ENCODE results near the gene EDN1. TPM values are rescaled to one million over a fixed set of nuclear protein-coding genes. Genes with fewer than 3 reads are reported as not detected.

EDN1 gene
- under 1 TPM in 2 of 3 donors, not detected in 1; 0.24 to 0.25 TPM for total RNA-seq

GRCh38 chr6:12289933-12290820 lies at the start of gene EDN1:
Gene EDN1, plus strand, starts transcription at chr6:12290361. Its CDS starts 269 bp downstream, at chr6:12290630.
- H3K4me3 Mint-ChIP-seq: peak within 1 kb of the TSS; percentile 86
- H3K27me3 Mint-ChIP-seq (ENCODE audit: low read depth): peaks cover 41% of the 10 kb centered on the region
- ATAC-seq: peak; percentile 91 to 93
- no peaks in the 10 kb centered on the region for H3K36me3 Mint-ChIP-seq (ENCODE audit: insufficient read depth)
- H3K4me1 Mint-ChIP-seq (ENCODE audit: low read depth): peaks cover 18% of the 10 kb centered on the region
- DNase-seq: peak; percentile 33
- H3K9me3 Mint-ChIP-seq: no peaks in the 10 kb centered on the region

DNA sequence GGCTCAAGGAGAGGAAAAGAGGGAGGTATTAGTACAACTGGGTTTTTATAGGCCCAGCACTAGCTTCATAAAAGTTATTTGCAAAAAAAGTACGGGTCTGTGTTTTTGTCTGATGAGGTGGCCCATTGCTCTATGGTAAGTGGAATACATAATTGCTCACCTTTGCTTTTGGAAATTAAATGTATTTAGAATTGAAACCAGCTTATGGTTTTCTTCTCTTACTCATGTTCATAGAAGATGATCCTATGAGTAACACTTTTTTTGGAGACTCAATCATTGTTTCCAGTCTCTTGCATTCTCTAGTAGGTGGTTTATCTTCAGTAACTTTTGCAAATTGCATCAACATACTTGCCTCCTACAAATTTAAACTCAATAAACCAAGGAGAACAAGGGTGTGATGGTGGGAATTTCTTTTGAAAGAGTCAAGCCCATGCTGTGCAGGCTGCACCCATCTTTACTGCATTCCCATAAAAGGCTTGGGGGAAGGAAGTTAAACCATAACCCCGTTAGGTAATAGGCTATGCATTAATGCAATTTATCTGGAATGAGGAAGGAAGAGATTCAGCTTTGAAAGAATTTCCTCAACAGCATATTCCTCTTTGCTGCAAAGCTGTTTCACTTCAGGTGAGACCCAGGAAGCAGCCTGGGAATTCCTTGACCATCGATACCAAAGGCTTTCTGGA lies 48.5 kb upstream of the EDN1 start:
- ATAC-seq (peak; percentile 91 to 95), DNase-seq (no peak)
- peaks cover 18% of the 10 kb centered on the region for H3K4me1 Mint-ChIP-seq (ENCODE audit: low read depth)
- H3K27me3 Mint-ChIP-seq (ENCODE audit: low read depth): peaks cover 3% of the 10 kb centered on the region
- H3K36me3 Mint-ChIP-seq (ENCODE audit: insufficient read depth): no peaks in the 10 kb centered on the region
- no peaks in the 10 kb centered on the region for H3K9me3 Mint-ChIP-seq
- no peak overlapping the region for H3K4me3 Mint-ChIP-seq

DNA sequence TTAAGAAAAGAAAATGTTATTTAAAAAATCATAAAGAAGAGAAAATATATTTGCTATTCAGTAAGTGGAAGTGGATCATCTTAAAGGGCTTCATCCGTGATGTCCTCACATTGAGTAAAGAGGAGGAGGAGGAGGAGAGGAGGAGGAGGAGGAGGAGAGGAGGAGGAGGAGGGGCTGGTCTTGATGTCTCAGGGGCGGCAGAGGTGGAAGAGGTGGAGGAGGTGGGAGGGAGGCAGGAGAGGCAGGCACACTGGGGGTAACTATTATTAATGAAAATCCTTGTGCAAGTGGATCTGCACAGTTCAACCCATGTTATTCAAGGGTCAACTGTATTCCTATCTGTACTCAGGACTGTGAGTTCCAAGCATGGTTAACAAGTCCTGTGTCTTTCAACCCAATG lies 47.0 kb upstream of the EDN1 start:
- H3K27me3 Mint-ChIP-seq (ENCODE audit: low read depth): peaks cover 7% of the 10 kb centered on the region
- no peaks in the 10 kb centered on the region for H3K9me3 Mint-ChIP-seq
- ATAC-seq (no peak), DNase-seq (no peak)
- no peaks in the 10 kb centered on the region for H3K36me3 Mint-ChIP-seq (ENCODE audit: insufficient read depth)
- no peak overlapping the region for H3K4me3 Mint-ChIP-seq
- peaks cover 17% of the 10 kb centered on the region for H3K4me1 Mint-ChIP-seq (ENCODE audit: low read depth)

DNA sequence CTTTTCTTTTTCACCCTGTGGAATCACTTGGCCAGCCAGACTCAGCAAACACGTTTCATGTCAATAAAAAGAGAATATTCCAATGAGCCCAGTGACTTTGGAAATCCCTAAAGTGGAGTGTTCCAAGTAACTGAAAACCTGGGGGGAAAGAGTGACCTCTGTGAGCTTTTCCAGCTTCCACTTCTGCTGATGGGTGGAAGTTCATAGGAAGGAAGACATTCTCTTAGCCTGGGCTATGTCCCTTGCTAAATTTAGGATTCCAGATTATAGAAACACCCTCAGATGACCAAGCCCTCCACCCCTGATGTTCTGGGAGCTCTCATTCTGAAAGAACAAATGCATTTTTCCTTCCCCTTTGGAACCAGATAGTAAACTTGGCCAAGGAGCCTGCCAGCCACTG lies 44.8 kb upstream of the EDN1 start:
- no peak overlapping the region for H3K4me3 Mint-ChIP-seq
- peaks cover 13% of the 10 kb centered on the region for H3K4me1 Mint-ChIP-seq (ENCODE audit: low read depth)
- H3K9me3 Mint-ChIP-seq: no peaks in the 10 kb centered on the region
- peaks cover 10% of the 10 kb centered on the region for H3K27me3 Mint-ChIP-seq (ENCODE audit: low read depth)
- no peaks in the 10 kb centered on the region for H3K36me3 Mint-ChIP-seq (ENCODE audit: insufficient read depth)
- no peak for DNase-seq
- no peak for ATAC-seq

DNA sequence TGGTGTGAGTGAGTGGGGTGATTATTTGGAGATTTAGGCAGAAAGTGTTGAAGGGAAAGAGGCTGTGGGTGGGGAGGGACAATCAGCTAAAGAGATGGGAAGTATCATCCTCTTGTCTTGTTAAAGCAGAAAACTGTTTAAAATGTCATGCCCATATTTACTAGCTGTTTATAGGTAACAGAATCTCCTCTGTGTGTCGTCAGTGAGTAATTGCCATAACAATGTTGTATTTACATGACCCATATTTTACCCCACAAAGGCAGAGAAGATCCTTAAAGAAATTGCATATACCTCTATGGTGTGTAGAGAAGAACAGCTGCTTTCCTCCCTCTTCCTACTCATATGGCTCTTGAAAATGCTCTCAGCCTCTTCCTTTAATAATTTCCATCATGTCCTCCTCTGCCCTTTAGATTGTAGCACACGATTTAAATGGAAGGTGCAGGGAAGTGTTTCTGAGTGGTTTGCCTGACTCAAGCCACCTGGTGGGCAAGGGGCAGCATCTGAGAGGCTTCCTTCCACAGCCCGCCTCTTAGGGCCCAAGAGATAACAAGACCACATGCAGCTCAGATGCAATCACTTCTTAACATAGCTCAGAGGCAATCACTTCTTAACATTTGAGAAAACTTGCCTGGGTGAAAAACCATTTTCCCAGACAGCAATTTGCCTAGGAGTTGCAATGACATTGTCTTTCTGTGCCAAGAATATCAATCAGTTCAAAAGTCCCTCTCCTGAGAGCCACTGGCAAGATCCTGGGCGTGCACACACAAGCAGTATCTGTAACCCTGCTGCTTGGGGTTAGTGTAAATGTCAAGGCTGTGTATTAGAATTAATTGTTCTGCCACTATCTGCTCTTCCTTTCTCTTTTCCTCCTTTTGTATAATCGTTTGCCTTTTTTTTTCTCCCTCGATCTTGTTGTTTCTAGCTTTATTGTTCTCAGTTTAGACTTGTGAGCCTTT lies 44.1 kb upstream of the EDN1 start:
- Mint-ChIP-seq H3K4me3 (no peak overlapping the region), H3K36me3 (ENCODE audit: insufficient read depth) (no peaks in the 10 kb centered on the region)

DNA sequence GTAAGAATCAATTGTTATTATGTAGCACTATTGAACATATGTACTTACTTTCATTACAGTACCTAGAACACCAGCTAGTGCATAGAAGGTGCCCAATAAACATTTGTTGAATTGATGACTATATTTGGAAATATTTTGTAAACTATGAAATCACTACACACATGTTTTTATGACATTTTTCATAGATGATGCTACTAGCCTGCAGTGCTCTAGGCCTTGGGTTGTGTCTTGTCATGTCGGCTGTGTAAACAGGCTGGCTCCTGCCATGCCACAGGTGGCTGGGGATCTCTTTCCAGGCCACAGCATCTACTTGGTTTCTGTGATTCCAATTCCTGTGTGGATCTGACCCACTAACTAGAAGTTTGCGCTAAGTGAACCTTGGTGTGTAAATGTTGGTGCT lies 43.3 kb upstream of the EDN1 start:
- no peak for ATAC-seq
- H3K4me3 Mint-ChIP-seq: no peak overlapping the region
- no peak for DNase-seq
- no peaks in the 10 kb centered on the region for H3K36me3 Mint-ChIP-seq (ENCODE audit: insufficient read depth)
- H3K4me1 Mint-ChIP-seq (ENCODE audit: low read depth): peaks cover 2% of the 10 kb centered on the region
- H3K9me3 Mint-ChIP-seq: no peaks in the 10 kb centered on the region
- H3K27me3 Mint-ChIP-seq (ENCODE audit: low read depth): peaks cover 15% of the 10 kb centered on the region

More for the DNA sequence above, 44.1 kb upstream of the EDN1 start:
- H3K9me3 Mint-ChIP-seq: no peaks in the 10 kb centered on the region
- peaks cover 10% of the 10 kb centered on the region for H3K4me1 Mint-ChIP-seq (ENCODE audit: low read depth)
- ATAC-seq (no peak), DNase-seq (no peak)
- H3K27me3 Mint-ChIP-seq (ENCODE audit: low read depth): peaks cover 10% of the 10 kb centered on the region

DNA sequence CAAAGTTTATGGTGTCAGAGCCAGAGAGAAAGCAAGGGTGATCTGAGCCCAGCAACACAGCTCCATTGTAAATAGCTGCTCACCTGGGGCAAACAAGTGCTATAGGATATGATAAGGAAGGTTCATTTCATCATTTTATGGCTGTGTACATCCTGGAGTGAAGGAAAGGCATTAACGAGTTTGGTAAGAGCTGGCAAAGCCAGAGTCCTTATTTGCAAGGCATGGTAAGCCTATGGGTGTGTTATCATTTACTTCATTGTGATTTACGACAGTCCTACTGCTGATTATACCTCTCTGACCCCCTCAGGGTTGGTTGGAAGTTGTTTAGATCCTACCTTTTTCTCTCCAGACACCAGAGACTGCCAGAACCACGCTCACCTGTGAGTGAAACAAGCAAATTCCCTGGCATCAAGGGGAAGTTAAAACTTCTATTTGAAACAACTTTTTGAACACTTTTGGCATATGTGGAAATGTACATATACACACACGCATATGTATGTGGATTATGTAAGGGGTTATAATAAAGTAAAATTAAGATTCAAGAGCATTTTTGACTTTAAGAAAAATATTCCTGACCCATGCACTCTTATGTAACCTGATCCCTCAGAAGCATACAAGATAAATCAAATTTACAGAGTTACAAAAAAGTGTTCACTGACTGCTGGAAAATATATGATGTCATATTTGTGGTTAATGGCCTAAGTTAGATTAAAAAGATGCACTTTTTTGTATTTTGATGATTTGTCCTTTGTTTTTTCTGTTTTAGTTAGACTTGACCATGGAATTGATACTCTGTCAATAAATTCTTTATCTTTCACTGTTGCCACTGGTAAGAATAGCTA lies 40.4 kb upstream of the EDN1 start:
- H3K4me3 Mint-ChIP-seq: no peak overlapping the region
- H3K9me3 Mint-ChIP-seq: no peaks in the 10 kb centered on the region
- no peaks in the 10 kb centered on the region for H3K36me3 Mint-ChIP-seq (ENCODE audit: insufficient read depth)
- ATAC-seq (no peak), DNase-seq (no peak)
- no peaks in the 10 kb centered on the region for H3K4me1 Mint-ChIP-seq (ENCODE audit: low read depth)
- peaks cover 22% of the 10 kb centered on the region for H3K27me3 Mint-ChIP-seq (ENCODE audit: low read depth)

- Mint-ChIP-seq H3K27me3 (ENCODE audit: low read depth) (peaks cover 26% of the 10 kb centered on the region), H3K4me3 (no peak overlapping the region), H3K4me1 (ENCODE audit: low read depth) (no peaks in the 10 kb centered on the region), H3K36me3 (ENCODE audit: insufficient read depth) (no peaks in the 10 kb centered on the region), H3K9me3 (no peaks in the 10 kb centered on the region)
- DNase-seq: no peak
- ATAC-seq: no peak
Observed at GRCh38 chr6:12250383-12250770, 39.8 kb upstream of the EDN1 start.

DNA sequence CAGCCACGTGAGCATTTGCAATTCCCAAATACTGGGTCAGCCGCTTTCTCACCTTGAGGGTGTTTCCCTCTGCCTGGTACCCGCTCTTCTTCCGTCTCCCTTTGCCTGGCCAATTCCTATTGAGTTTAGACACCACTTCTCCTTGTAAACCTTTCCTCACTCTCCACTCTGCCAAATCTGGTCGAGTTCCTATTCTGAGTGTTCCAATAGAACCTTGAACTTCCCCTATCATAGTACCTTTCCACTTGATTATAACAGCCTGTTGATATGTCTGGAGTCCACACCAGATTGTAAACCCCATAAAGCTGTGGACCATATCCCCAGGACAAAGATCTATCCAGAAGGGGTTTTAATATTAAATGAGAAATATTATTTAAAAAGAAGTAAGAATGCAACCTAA lies 36.0 kb upstream of the EDN1 start:
- no peak for DNase-seq
- no peak overlapping the region for H3K4me3 Mint-ChIP-seq
- H3K36me3 Mint-ChIP-seq (ENCODE audit: insufficient read depth): no peaks in the 10 kb centered on the region
- no peaks in the 10 kb centered on the region for H3K9me3 Mint-ChIP-seq
- H3K4me1 Mint-ChIP-seq (ENCODE audit: low read depth): no peaks in the 10 kb centered on the region
- peaks cover 24% of the 10 kb centered on the region for H3K27me3 Mint-ChIP-seq (ENCODE audit: low read depth)
- ATAC-seq: no peak

DNA sequence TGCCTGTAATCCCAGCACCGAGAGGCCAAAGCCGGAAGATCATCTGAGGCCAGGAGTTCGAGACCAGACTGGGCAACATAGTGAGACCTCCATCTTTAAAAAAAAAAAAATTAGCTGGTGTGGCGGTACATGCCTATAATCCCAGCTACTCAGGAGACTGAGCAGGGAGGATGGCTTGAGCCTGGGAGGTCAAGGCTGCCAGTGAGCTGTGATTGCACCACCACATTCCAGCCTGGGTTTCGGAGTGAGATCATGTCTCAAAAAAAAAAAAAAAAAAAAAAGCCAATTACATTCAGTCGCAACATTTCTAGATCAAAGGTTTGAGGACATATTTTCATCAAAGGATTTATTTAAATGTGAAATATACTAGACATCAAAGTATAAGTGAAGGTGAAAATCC lies 32.0 kb upstream of the EDN1 start:
- H3K36me3 Mint-ChIP-seq (ENCODE audit: insufficient read depth): no peaks in the 10 kb centered on the region
- no peak overlapping the region for H3K4me3 Mint-ChIP-seq
- peaks cover 14% of the 10 kb centered on the region for H3K27me3 Mint-ChIP-seq (ENCODE audit: low read depth)
- DNase-seq: no peak
- H3K9me3 Mint-ChIP-seq: no peaks in the 10 kb centered on the region
- H3K4me1 Mint-ChIP-seq (ENCODE audit: low read depth): no peaks in the 10 kb centered on the region
- ATAC-seq: no peak

DNA sequence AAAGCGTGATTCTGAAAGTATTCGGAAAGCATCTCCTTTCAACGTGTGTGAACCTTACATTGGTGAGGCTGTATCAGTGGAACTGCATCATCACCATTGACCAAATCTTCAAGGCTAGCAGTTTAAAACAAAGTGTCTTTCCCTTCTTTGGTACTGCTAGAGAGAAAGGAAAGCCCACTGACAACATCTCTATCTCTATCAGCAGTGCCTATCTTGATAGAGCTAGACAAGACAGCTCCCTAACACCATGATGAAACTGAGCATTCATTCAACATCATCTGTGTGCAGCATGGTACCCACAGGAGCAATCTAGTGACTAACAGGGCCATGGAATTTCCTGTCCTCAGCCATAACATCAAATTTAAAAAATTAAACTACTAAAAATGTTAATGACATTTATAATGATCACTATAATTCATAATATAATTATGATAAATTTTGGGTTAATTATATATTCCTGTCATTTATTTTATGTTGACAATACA lies 31.5 kb upstream of the EDN1 start:
- Mint-ChIP-seq H3K27me3 (ENCODE audit: low read depth) (peaks cover 12% of the 10 kb centered on the region), H3K36me3 (ENCODE audit: insufficient read depth) (no peaks in the 10 kb centered on the region), H3K4me1 (ENCODE audit: low read depth) (no peaks in the 10 kb centered on the region), H3K9me3 (no peaks in the 10 kb centered on the region), H3K4me3 (no peak overlapping the region)
- DNase-seq: no peak
- no peak for ATAC-seq

DNA sequence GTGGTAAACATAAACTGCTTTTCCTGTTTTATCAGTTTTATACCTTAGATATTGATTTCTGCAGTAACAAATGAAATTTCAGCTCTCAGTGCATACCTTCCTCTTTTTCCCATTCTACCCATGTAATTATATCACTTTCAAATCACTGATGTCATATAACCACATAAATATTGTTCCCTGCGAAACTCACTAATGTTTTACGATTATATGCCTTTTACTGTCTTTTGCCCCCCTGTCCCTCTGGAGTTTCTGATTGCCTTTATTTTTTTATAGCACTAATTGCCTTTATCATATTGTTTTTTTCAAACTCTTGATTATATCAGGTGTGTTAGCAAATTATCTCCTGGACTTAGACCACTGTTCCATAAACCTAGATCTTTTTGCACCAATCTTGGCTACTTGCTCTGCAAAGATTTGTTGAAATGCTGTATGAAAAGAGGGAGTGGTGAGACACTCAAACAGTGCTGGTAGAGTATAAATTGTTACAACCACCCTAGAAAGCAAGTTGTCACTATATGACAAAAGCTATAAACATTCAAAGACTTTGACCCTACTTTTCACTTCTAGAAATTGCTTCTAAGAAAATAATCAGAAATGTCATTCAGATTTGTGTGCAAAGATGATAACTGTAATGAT lies 29.6 kb upstream of the EDN1 start:
- H3K9me3 Mint-ChIP-seq: no peaks in the 10 kb centered on the region
- no peak overlapping the region for H3K4me3 Mint-ChIP-seq
- peaks cover 6% of the 10 kb centered on the region for H3K27me3 Mint-ChIP-seq (ENCODE audit: low read depth)
- DNase-seq (no peak), ATAC-seq (no peak)
- no peaks in the 10 kb centered on the region for H3K36me3 Mint-ChIP-seq (ENCODE audit: insufficient read depth)
- no peaks in the 10 kb centered on the region for H3K4me1 Mint-ChIP-seq (ENCODE audit: low read depth)

- no peaks in the 10 kb centered on the region for H3K4me1 Mint-ChIP-seq (ENCODE audit: low read depth)
- H3K36me3 Mint-ChIP-seq (ENCODE audit: insufficient read depth): no peaks in the 10 kb centered on the region
Observed at GRCh38 chr6:12261502-12261901, 28.7 kb upstream of the EDN1 start.

More at GRCh38 chr6:12261502-12261901, 28.7 kb upstream of the EDN1 start:
- H3K9me3 Mint-ChIP-seq: no peaks in the 10 kb centered on the region
- DNase-seq (no peak), ATAC-seq (no peak)
- H3K4me3 Mint-ChIP-seq: no peak overlapping the region
- peaks cover 3% of the 10 kb centered on the region for H3K27me3 Mint-ChIP-seq (ENCODE audit: low read depth)

Measured in activated T-cell treated with anti-CD3 and anti-CD28 coated beads, Interleukin-2, amount 50 U/mL, for 4 hours (primary cell).